NCI-H2227 treated with DMSO at 0.1 percent for 48 hours (cell line): ENCODE measurements around the gene ERV3-1.
"Not testable (repeated sequence)": the region's sequence is repeated elsewhere in the genome, so short reads cannot be mapped to it uniquely, and the experiment has no call there.

ENCODE experiments used
- DNase-seq: peaks from one replicate; lab custom pipeline; 2025; lab: John Stamatoyannopoulos, UW

The ERV3-1 gene

DNA sequence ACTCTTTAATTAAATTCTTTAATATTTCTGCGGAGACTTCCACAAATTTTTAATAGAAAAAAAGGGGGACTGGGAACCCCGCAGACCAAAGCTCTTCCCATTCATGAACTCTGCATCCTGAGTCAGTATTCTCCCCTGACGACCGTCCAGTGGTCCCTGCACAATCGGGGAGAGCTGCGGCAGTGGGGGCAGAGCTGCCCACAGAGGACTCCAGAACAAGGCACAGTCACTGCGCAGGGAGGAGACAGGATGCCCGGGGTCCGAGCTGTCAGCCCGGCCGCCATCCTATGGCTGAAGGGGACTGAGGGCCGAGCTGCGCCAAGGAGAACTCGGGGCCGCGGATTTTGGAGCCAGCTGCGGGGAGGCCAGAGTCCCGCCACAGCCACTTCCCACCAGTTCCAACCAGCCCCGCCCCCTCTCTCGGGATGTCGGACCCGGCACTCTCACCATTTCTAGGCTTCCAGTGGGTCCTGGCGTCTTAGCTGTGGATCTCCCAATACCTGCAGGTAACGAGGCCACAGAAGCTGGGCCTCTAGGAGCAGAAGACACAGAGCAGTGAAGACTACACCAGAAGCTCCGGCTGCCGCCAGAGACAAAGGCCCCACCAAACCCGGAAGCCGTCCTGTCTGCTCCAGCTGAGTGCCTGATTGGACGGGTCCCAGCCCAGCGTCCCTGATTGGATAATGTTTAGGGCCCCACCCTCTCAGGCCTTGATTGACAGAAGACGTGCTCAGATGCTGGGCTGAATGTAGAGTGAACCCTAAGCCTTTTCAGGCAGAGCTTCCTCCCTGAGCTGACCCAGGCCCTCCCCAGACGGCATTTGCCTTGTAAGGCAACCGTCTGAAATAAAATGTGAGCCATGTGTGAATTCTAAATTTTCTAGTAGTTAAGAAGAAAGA lies at the start of gene ERV3-1:
TSS of gene ERV3-1 (minus strand) at position 594 of the 899 bp plus-strand sequence. CDS start 13,661 bp downstream, outside the sequence.
- peak; percentile 95 for DNase-seq

DNA sequence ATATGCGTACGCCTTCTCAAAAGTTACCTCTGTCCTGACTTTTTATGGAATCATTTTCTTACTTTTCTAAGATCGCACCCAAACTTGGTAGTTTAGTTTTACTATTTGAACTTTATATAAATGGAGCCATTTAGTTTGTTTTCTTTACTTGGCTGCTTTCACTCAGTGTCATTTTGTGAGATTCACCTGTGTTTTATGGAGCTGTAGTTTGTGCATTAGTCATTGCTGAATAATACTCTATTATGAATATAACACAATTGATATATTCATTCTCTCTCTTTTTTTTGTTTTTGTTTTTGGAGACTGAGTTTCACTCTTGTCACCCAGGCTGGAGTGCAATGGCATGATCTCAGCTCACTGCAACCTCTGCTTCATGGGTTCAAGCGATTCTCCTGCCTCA lies 49.3 kb upstream of the ERV3-1 start:
- not testable (repeated sequence) for DNase-seq

DNA sequence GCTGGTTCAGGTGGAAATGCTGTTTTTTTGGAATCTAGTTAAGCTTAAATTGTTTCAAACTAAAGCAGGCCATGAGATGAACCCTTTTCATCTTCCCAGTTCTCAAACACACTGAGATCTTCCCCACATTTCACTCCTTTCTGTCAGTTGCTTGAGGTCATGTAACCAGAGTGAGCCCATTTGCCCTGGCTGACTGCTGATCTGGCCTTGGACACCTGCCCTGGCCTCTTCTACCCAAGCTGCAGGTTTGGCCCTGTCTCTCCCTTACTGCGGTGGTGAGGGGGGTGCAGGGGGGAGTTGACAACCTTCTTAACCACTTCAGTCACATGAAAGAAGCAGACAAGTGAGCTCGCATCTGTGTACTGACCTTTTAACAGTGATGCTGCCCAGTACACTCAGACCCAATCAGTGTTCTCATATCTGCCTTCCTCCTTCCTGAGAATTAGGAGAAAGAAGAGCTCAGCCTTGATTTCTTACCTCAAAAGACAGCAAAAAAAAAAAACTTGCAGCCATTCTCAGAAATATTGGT lies 48.0 kb upstream of the ERV3-1 start:
- DNase-seq = not testable (repeated sequence)

DNA sequence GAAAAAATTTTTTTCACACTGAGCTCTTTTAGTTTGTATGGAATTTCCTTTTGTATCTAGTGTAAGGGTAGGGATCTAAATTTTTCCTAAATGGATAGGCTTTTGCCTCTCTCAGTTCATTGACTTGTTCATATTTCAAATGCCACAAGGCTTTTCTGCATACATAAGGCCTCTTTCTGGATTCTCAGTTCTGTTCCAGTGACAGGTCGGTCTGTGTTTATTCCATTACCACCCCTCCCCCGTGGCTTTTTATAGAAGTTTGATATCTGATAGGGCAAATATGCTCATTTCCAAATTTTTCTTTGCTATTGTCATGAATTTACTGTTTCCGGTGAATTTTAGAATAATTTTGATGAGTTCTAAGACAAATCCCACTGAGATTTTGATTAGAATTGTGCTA lies 45.2 kb upstream of the ERV3-1 start:
- not testable (repeated sequence) for DNase-seq

DNA sequence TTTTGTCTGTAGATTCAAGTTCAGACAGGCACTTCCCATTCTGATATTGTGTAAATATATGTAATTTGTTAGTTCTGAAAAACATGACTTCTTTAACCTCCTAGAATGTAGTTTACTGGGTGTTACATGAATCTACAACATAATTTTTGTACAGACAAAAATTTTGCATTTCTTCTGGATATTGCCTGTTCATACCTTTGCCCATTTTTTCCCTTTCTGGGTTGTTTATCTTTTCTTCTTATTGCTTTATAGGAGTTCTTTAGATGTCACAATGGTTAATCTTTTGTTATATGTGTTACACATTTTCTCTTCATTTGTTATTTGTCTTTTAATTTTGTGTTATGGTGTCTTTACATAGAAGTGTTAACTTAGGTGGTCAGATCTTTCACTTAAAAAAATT lies 44.7 kb upstream of the ERV3-1 start:
- DNase-seq = not testable (repeated sequence)

DNA sequence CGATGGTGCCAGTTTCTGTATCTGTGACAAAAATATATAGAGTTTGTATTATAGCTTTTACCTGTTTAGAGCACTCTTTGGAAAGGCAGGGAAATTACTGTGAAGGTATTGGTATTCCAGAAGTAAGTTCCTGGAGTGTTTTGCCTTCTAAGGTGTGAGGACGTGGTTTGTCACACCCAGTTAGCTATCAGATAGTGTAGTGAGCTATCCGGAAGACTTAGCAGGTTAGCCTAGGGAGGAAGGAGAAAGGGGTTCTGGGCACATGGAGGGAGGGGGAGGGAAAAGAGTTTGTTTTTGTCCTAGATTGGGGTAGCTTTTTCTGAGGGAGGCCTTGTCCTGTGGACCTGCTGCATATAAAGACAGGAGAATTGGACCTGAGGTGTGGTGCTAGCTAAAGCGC lies 39.8 kb upstream of the ERV3-1 start:
- not testable (repeated sequence) for DNase-seq

GRCh38 chr7:65045589-65045988 lies 39.1 kb upstream of the ERV3-1 start:
- DNase-seq = not testable (repeated sequence)

DNA sequence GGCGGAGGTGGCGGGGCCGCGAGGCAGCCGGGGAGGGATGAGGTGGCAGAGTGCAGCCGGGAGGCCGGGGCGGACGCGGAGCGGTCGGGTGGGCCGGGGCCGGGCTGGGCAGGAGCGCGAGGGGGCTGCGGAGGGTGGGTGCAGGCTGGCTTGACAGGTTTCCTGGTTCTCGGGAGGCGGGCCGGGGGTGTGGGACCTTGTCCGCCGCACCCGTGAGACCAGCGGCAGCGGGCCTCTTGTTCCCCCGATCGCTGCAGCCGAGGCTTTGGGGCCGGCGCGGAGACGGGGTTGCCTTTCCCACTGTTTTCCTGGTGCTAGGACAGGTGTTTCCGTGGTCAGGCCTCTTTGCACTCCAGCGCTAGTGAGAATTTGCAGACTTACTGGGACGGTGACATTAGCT lies 32.3 kb upstream of the ERV3-1 start:
- peak; percentile 35 for DNase-seq

GRCh38 chr7:65037740-65038688 lies 31.5 kb upstream of the ERV3-1 start:
- peak; percentile 87 for DNase-seq

DNA sequence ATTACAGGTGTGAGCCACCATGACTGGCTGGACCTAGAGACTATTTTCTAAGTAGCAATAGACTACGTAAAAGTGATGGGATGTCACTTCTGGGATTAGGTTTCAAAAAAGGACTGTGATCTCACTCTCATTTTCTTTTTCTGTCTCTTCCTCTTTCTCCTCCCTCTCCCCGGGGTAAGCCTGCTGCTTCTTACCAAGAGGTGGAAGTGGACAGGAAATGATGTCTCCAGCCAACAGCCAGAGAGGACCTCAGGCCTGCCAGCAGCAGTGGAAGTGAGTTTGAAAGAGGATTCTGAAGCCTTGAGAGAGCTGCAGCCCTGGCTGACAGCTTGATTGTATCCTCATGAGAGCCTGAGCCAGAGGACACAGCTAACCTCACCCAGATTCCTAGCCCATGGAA lies 30.0 kb upstream of the ERV3-1 start:
- DNase-seq = not testable (repeated sequence)

- DNase-seq = not testable (repeated sequence)
Observed at GRCh38 chr7:65035469-65035868, 29.0 kb upstream of the ERV3-1 start.

DNA sequence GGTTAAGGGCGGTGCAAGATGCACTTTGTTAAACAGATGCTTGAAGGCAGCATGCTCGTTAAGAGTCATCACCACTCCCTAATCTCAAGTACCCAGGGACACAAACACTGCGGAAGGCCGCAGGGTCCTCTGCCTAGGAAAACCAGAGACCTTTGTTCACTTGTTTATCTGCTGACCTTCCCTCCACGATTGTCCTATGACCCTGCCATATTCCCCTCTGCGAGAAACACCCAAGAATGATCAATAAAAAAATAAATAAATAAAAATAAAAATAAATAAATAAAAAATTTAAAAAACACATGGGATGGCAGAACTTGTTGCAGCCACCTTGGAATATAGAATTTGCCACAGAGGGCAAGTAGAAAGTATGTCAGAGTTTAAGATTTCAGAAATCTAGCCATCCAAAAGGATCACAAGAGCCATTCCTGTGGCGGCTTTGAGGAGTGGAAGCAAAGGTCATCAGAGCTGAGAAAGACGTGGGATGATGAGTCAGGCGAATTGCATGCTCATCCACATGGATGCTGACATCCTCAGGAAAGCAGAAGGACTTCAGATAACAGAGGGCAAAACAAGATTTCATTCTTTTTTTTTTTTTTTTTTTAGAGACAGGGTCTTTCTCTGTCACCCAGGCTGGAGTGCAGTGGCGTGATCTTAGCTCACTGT lies 27.8 kb upstream of the ERV3-1 start:
- not testable (repeated sequence) for DNase-seq

DNA sequence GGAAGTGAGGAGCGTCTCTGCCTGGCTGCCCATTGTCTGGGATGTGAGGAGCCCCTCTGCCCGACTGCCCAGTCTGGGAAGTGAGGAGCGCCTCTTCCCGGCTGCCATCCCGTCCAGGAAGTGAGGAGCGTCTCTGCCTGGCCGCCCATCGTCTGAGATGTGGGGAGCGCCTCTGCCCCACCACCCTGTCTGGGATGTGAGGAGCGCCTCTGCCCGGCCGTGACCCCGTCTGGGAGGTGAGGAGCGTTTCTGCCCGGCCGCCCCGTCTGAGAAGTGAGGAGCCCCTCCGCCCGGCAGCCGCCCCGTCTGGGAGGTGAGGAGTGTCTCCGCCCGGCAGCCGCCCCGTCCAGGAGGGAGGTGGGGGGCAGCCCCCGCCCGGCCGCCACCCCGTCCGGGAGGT lies 26.9 kb upstream of the ERV3-1 start:
- not testable (repeated sequence) for DNase-seq

GRCh38 chr7:65025023-65025422 lies 18.5 kb upstream of the ERV3-1 start:
- not testable (repeated sequence) for DNase-seq

GRCh38 chr7:65020978-65021377 lies 14.5 kb upstream of the ERV3-1 start:
- DNase-seq = not testable (repeated sequence)

- DNase-seq = not testable (repeated sequence)
Observed at GRCh38 chr7:65009881-65010280, 3.4 kb upstream of the ERV3-1 start.

- not testable (repeated sequence) for DNase-seq
Observed at GRCh38 chr7:65009394-65009793, 2.9 kb upstream of the ERV3-1 start.

GRCh38 chr7:65007036-65007435 lies 549 bp upstream of the ERV3-1 start:
- not testable (repeated sequence) for DNase-seq

- DNase-seq = no peak
Observed at GRCh38 chr7:65004575-65004974, 1.9 kb downstream of the ERV3-1 start.

GRCh38 chr7:65002972-65003585 lies 3.4 kb downstream of the ERV3-1 start:
- DNase-seq = no peak

- DNase-seq = no peak
Observed at GRCh38 chr7:65001291-65001814, 5.1 kb downstream of the ERV3-1 start.
